Mesothelial cell of epicardium (in vitro differentiated cells): ENCODE data around the gene MLST8. TPM values are rescaled to one million over a fixed set of nuclear protein-coding genes. Genes with fewer than 3 reads are reported as not detected.

ENCODE experiments used
- DNase-seq, 2 experiments: peaks; one replicate each; pipeline ENCODE4 v3.0.0; 2021; ENCODE audit warnings: low spot score in 2 of 2; ENCODE audit not compliant: unreplicated experiment in 2 of 2
- H3K27ac Mint-ChIP-seq: 2 replicates; pipeline ENCODE4 v1.8.0; 2021; ENCODE audit warnings: mixed read lengths
- H3K27me3 Mint-ChIP-seq: 2 replicates; pipeline ENCODE4 v1.8.0; 2021; ENCODE audit warnings: low read depth, mixed read lengths
- H3K36me3 Mint-ChIP-seq: 2 replicates; pipeline ENCODE4 v1.8.0; 2021; ENCODE audit warnings: mixed read lengths
- H3K4me1 Mint-ChIP-seq: 2 replicates; pipeline ENCODE4 v1.8.0; 2021; ENCODE audit warnings: mixed read lengths
- H3K4me3 Mint-ChIP-seq: 2 replicates; pipeline ENCODE4 v1.8.0; 2021; ENCODE audit warnings: mild to moderate bottlenecking, moderate library complexity, mixed read lengths
- H3K9me3 Mint-ChIP-seq: 2 replicates; pipeline ENCODE4 v1.8.0; 2021; ENCODE audit warnings: mixed read lengths
- total RNA-seq: library from RNA; stranded (reverse); gene quantifications from 3 replicates; pipeline ENCODE4 v1.2.1, GENCODE V29; 2021
- TF ChIP-seq, protein P1 (sequence below): fragments of 200-600 bp; sonication (generic); IDR thresholded peaks from one replicate; pipeline ENCODE4 v1.5.0; 2021; ENCODE audit warnings: antibody characterized with exemption; ENCODE audit not compliant: unreplicated experiment

The MLST8 gene
- total RNA-seq, 1 donor from 2014 or later, result 45.9 TPM

DNA sequence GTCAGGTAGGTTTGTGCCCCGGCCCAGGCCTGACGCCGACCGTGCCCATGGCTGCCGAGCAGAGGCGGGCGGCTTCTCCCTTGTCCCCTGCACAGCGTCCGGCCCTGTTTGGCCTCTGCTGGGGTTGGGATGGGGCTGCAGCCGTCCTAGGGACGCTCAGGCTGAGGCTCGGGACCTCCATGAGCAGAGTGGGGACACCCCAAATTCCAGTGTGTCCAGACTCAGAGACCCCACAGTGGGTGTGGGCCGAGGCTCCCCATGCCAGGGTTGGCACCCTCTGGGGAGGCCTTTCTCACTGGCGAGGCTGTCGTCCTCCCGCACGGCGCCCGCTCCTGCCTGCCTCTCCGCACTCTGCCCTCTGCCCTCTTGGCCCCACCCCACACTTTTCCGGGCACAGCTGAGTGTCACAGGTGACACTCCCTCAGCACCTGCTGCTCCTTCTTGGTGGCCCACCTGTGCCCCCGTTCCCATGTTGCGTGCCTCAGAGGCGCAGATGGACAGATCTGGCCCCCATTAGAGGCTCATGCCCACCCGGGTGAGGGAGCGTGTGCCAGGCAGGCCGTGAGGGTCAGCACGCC lies 33.6 kb upstream of the MLST8 start:
- no peak for DNase-seq
- Mint-ChIP-seq H3K36me3 (peaks cover 17% of the 10 kb centered on the region), H3K27ac (no peak overlapping the region), H3K27me3 (no peaks in the 10 kb centered on the region), H3K9me3 (no peaks in the 10 kb centered on the region), H3K4me3 (no peak overlapping the region), H3K4me1 (no peaks in the 10 kb centered on the region)
- TF ChIP-seq, protein P1, sequence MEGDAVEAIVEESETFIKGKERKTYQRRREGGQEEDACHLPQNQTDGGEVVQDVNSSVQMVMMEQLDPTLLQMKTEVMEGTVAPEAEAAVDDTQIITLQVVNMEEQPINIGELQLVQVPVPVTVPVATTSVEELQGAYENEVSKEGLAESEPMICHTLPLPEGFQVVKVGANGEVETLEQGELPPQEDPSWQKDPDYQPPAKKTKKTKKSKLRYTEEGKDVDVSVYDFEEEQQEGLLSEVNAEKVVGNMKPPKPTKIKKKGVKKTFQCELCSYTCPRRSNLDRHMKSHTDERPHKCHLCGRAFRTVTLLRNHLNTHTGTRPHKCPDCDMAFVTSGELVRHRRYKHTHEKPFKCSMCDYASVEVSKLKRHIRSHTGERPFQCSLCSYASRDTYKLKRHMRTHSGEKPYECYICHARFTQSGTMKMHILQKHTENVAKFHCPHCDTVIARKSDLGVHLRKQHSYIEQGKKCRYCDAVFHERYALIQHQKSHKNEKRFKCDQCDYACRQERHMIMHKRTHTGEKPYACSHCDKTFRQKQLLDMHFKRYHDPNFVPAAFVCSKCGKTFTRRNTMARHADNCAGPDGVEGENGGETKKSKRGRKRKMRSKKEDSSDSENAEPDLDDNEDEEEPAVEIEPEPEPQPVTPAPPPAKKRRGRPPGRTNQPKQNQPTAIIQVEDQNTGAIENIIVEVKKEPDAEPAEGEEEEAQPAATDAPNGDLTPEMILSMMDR, result no peak

DNA sequence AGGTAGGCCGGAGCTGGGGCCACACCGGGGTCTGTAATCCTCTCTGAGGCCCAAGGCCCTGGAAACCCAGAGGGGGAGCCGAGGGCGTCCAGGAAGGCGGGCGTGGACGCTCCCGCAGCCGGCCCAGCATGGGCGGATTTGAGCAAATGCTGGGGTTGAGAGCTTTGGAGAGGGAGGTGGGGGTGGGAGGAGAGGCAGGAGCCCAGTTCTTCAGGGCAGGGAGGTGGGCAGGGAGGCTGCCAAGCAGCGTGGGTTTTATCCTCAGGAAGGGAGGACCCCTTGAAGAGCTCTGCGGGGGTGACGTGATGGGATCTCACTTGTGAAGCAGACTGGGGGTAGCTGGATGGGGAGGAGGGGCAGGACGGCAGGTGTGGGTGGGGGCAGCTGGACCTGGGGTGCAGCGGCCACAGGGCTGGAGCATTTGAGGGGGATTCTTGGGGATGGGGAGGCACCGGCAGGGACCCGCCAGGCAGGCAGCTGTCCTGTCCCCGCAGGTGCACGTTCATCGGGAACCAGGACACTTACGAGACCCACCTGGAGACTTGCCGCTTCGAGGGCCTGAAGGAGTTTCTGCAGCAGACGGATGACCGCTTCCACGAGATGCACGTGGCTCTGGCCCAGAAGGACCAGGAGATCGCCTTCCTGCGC lies 32.4 kb upstream of the MLST8 start:
- H3K27me3 Mint-ChIP-seq, result no peaks in the 10 kb centered on the region
- H3K4me3 Mint-ChIP-seq, result no peak overlapping the region
- DNase-seq, result no peak
- H3K36me3 Mint-ChIP-seq, result peaks cover 22% of the 10 kb centered on the region
- no peaks in the 10 kb centered on the region for H3K9me3 Mint-ChIP-seq
- TF ChIP-seq, protein P1, result no peak
- no peak overlapping the region for H3K27ac Mint-ChIP-seq
- H3K4me1 Mint-ChIP-seq, result no peaks in the 10 kb centered on the region

DNA sequence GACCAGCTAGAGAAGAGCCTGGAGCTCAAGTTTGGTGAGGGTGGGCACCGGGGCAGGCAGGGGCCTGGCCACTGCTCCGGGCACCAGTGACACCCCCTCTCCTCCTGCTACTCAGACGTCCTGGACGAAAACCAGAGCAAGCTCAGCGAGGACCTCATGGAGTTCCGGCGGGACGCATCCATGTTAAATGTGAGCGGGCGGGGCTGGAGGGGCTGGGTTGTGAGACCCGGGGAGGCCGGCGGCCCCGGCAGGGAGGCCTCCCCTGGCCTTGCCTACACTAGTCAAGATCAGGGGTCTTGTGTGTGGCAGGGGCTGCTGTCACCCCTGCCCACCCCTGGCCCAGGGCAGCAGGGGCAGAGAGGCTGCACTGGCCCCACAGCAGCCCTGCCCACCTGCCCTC lies 31.9 kb upstream of the MLST8 start:
- no peaks in the 10 kb centered on the region for H3K4me1 Mint-ChIP-seq
- peaks cover 19% of the 10 kb centered on the region for H3K36me3 Mint-ChIP-seq
- no peaks in the 10 kb centered on the region for H3K27me3 Mint-ChIP-seq
- H3K27ac Mint-ChIP-seq, result no peak overlapping the region
- TF ChIP-seq, protein P1, result no peak
- H3K4me3 Mint-ChIP-seq, result no peak overlapping the region
- no peak for DNase-seq
- no peaks in the 10 kb centered on the region for H3K9me3 Mint-ChIP-seq

DNA sequence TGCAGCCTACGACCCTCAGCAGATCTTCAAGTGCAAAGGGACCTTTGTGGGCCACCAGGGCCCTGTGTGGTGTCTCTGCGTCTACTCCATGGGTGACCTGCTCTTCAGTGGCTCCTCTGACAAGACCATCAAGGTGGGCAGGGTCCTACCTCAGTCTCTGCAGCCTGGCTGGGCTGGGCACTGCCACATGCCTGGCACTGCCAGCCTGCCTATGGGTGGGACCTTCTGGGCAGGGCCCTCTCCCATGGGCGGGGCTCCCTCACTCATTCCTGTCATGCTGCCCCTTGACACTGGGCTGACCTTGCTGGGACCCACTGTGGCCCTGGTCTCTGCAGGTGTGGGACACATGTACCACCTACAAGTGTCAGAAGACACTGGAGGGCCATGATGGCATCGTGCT lies 31.3 kb upstream of the MLST8 start:
- Mint-ChIP-seq H3K4me1 (no peaks in the 10 kb centered on the region), H3K36me3 (peaks cover 19% of the 10 kb centered on the region), H3K27me3 (no peaks in the 10 kb centered on the region), H3K4me3 (no peak overlapping the region), H3K27ac (no peak overlapping the region), H3K9me3 (no peaks in the 10 kb centered on the region)
- TF ChIP-seq, protein P1, result no peak
- no peak for DNase-seq

DNA sequence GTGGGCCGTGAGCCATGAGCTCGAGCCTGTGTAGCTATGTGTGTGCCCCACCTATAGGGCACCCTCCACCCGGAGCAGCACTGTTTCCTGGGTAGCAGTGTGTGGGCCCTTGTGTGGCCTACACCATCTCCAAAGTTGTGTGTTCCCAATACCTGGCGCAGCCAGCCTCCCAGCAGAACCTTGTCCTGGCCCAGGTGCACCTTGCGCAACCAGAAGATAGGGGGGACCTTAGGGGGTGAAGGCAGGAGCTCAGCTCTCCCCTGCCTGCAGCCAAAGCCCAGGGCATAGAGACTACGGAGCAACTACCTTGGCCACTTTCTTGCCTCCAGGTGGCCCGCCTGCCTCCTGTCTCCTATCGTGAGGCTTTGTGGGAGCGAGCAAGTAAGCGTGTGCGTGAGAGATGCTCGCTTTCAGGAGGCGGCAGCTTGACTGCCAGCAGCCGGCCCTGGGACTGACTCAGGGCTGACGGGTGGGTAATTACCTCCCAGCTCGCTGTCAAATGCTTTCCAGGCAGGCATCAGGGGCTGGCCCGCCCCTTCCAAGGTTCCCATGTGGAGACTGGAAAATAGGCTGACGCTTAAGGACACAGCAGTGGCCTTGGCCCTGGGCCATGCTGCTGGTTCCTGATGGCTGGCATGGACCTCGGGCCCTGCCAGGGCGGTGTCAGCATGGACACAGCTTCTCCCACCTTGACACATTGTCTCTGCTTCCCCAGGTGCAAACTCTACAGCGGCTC lies 30.7 kb upstream of the MLST8 start:
- TF ChIP-seq, protein P1, result no peak
- H3K36me3 Mint-ChIP-seq, result peaks cover 19% of the 10 kb centered on the region
- H3K9me3 Mint-ChIP-seq, result no peaks in the 10 kb centered on the region
- no peak overlapping the region for H3K27ac Mint-ChIP-seq
- no peak for DNase-seq
- no peak overlapping the region for H3K4me3 Mint-ChIP-seq
- H3K27me3 Mint-ChIP-seq, result no peaks in the 10 kb centered on the region
- H3K4me1 Mint-ChIP-seq, result no peaks in the 10 kb centered on the region
